HCT116 (cell line): ENCODE data around the gene RNF126. TPM values are rescaled to one million over a fixed set of nuclear protein-coding genes. Genes with fewer than 3 reads are reported as not detected.

Experiments used
- ATAC-seq: fragments of 200-7000 bp; cut with Tn5 transposase; 2 replicates; pipeline ENCODE4 v1.9.1; 2020; ENCODE audit warnings: mild to moderate bottlenecking, moderate library complexity
- BruUV-seq: library from RNA; stranded (reverse); fragments of 400-500 nt; replicated peaks from 2 replicates; lab custom pipeline; 2021; lab: Mats Ljungman, UMichigan
- CTCF ChIA-PET: fragments of 300-600 bp; sonication (Branson Sonifier 250); formaldehyde crosslinking; loops from one replicate; lab custom pipeline; 2021; ENCODE audit warnings: antibody characterized with exemption; lab: Charles Lee
- POLR2A ChIA-PET: fragments of 300-600, 350-600 bp; sonication (Branson Sonifier 250); formaldehyde crosslinking; loops from one replicate; lab custom pipeline; 2021; ENCODE audit warnings: antibody characterized with exemption; lab: Charles Lee
- RAD21 ChIA-PET, 2 experiments: fragments of 300-600 bp; sonication (Branson Sonifier 250); formaldehyde crosslinking; loops; one replicate each; lab custom pipeline; 2023; ENCODE audit warnings: low total read pairs in 2 of 2; ENCODE audit not compliant: uncharacterized antibody in 2 of 2, unreplicated experiment in 2 of 2, low non-redundant PET in 1 of 2; lab: Charles Lee
- DNase-seq: peaks from one replicate; pipeline ENCODE4 v3.0.0-alpha.2; 2010; ENCODE audit warnings: low read depth, low spot score
- H2AFZ ChIP-seq: fragments of 200-600 bp; shearing (Covaris generic), sonication (generic); 2 replicates; pipeline ENCODE4 v1.6.1; 2017; ENCODE audit warnings: low read depth, mixed run types, mixed read lengths, antibody characterized with exemption, low read length; ENCODE audit not compliant: poor library complexity, severe bottlenecking
- H3K27ac ChIP-seq: 2 replicates; pipeline ENCODE4 v1.5.1; 2012; ENCODE audit warnings: low read depth, low read length
- H3K27me3 ChIP-seq: fragments of 200-600 bp; sonication (generic); 2 replicates; pipeline ENCODE4 v1.6.1; 2016; ENCODE audit warnings: mixed run types, low read length, mixed read lengths; ENCODE audit not compliant: insufficient read depth
- H3K36me3 ChIP-seq, 2 experiments: fragments of 200-500 bp in 1 of 2; fragments of 200-600 bp in 1 of 2; sonication (Bioruptor generic) in 1 of 2; sonication (generic) in 1 of 2; 2 replicates each; pipeline versions ENCODE4 v1.5.1 to v1.6.1; 2014 to 2016; ENCODE audit warnings: low read length in 2 of 2, inconsistent platforms in 1 of 2, mixed read lengths in 1 of 2, mixed run types in 1 of 2; ENCODE audit not compliant: insufficient read depth in 2 of 2, control insufficient read depth in 1 of 2
- H3K4me1 ChIP-seq, 2 experiments: fragments of 200-600 bp in 1 of 2; sonication (generic) in 1 of 2; 2 replicates each; pipeline versions ENCODE4 v1.5.1 to v1.6.1; 2012 to 2017; ENCODE audit warnings: low read length in 2 of 2, inconsistent platforms in 1 of 2, mild to moderate bottlenecking in 1 of 2, mixed read lengths in 1 of 2, mixed run types in 1 of 2, moderate library complexity in 1 of 2; ENCODE audit not compliant: insufficient read depth in 2 of 2, control insufficient read depth in 1 of 2
- H3K4me2 ChIP-seq: fragments of 200-600 bp; sonication (generic); 2 replicates; pipeline ENCODE4 v1.6.1; 2017; ENCODE audit warnings: mixed run types, low read length, mixed read lengths
- H3K4me3 ChIP-seq, 2 experiments: fragments of 200-600 bp in 1 of 2; sonication (generic) in 1 of 2; replicated peaks in 1 of 2; 2 replicates each; pipeline ENCODE4 v1.5.1; 2011 to 2016; ENCODE audit warnings: low read length in 2 of 2, control low read depth in 1 of 2, low read depth in 1 of 2, mild to moderate bottlenecking in 1 of 2, mixed read lengths in 1 of 2, mixed run types in 1 of 2
- H3K79me2 ChIP-seq: fragments of 200-600 bp; sonication (generic); 2 replicates; pipeline ENCODE4 v1.6.1; 2017; ENCODE audit warnings: mild to moderate bottlenecking, mixed run types, low read length, moderate library complexity, mixed read lengths; ENCODE audit not compliant: insufficient read depth
- H3K9ac ChIP-seq: fragments of 200-600 bp; sonication (generic); 2 replicates; pipeline ENCODE4 v1.6.1; 2016; ENCODE audit warnings: low read length, mixed read lengths
- H3K9me2 ChIP-seq: fragments of 200-600 bp; sonication (generic), shearing (Covaris generic); 2 replicates; pipeline ENCODE4 v1.6.1; 2017; ENCODE audit warnings: mixed run types, mild to moderate bottlenecking, moderate library complexity; ENCODE audit not compliant: insufficient read depth
- H3K9me3 ChIP-seq, 2 experiments: fragments of 200-500 bp in 1 of 2; fragments of 200-600 bp in 1 of 2; sonication (Bioruptor generic) in 1 of 2; sonication (generic) in 1 of 2; 2 replicates each; pipeline ENCODE4 v1.6.1; 2014 to 2017; ENCODE audit warnings: low read length in 2 of 2, mixed read lengths in 2 of 2, inconsistent platforms in 1 of 2, low read depth in 1 of 2, mild to moderate bottlenecking in 1 of 2, mixed run types in 1 of 2, moderate library complexity in 1 of 2; ENCODE audit not compliant: control insufficient read depth in 1 of 2, insufficient read depth in 1 of 2
- H4K20me1 ChIP-seq: fragments of 200-600 bp; sonication (generic), shearing (Covaris generic); 2 replicates; pipeline ENCODE4 v1.6.1; 2017; ENCODE audit warnings: mixed run types, mild to moderate bottlenecking, moderate library complexity; ENCODE audit not compliant: insufficient read depth
- ATF3 ChIP-seq: IDR thresholded peaks from 2 replicates; pipeline ENCODE4 v1.6.1; 2012
- CBX3 ChIP-seq: IDR thresholded peaks from 2 replicates; pipeline ENCODE4 v1.6.1; 2012; ENCODE audit warnings: low read depth
- EGR1 ChIP-seq: IDR thresholded peaks from 2 replicates; pipeline ENCODE4 v1.6.1; 2012; ENCODE audit warnings: low read depth
- ELF1 ChIP-seq: IDR thresholded peaks from 2 replicates; pipeline ENCODE4 v1.6.1; 2012; ENCODE audit warnings: low read depth, borderline replicate concordance
- EZH2 ChIP-seq: fragments of 200-600 bp; sonication (generic); IDR thresholded peaks from 2 replicates; pipeline ENCODE4 v1.6.1; 2017; ENCODE audit warnings: antibody characterized with exemption, mixed run types
- EZH2phosphoT487 ChIP-seq: fragments of 200-600 bp; IDR thresholded peaks from 2 replicates; pipeline ENCODE4 v1.6.1; 2018; ENCODE audit warnings: antibody characterized with exemption, borderline replicate concordance
- FOSL1 ChIP-seq: IDR thresholded peaks from 2 replicates; pipeline ENCODE4 v1.6.1; 2012; ENCODE audit warnings: low read depth
- JUND ChIP-seq: IDR thresholded peaks from 2 replicates; pipeline ENCODE4 v1.6.1; 2012
- MAX ChIP-seq: IDR thresholded peaks from 2 replicates; pipeline ENCODE4 v1.6.1; 2012
- POLR2A ChIP-seq: IDR thresholded peaks from 2 replicates; pipeline ENCODE4 v1.7.0; 2011; ENCODE audit warnings: borderline replicate concordance; ENCODE audit not compliant: insufficient read depth, insufficient read length; ENCODE audit errors: extremely low read depth
- SIN3A ChIP-seq: IDR thresholded peaks from 2 replicates; pipeline ENCODE4 v1.6.1; 2012; ENCODE audit warnings: low read depth
- SP1 ChIP-seq: IDR thresholded peaks from 2 replicates; pipeline ENCODE4 v1.6.1; 2012; ENCODE audit warnings: low read depth
- SRF ChIP-seq: IDR thresholded peaks from 2 replicates; pipeline ENCODE4 v1.6.1; 2012; ENCODE audit warnings: low read depth
- ZBTB33 ChIP-seq: IDR thresholded peaks from 2 replicates; pipeline ENCODE4 v1.6.1; 2011; ENCODE audit warnings: mild to moderate bottlenecking, low read length, moderate library complexity; ENCODE audit not compliant: insufficient replicate concordance; ENCODE audit errors: extremely low read depth
- intact Hi-C: fragments of 100-400 bp; cut with micrococcal nuclease; formaldehyde crosslinking; loops from 2 replicates; pipeline ENCODE4 v1.10.0; 2022
- total RNA-seq: library from RNA; stranded (reverse); gene quantifications from one replicate; pipeline ENCODE4 v1.2.1, GENCODE V29; 2021; ENCODE audit not compliant: unreplicated experiment

The RNF126 gene
- total RNA-seq, 1 experiment from 2014 or later, result 93.8 TPM

- no peak overlapping the region for H3K27ac ChIP-seq
- H3K9ac ChIP-seq, result no peak overlapping the region
- H3K4me1 ChIP-seq, result no peaks in the 10 kb centered on the region
- no peak for DNase-seq
- TF ChIP-seq FOSL1, result no peak
- no peak for TF ChIP-seq ATF3
- no peak for TF ChIP-seq MAX
- TF ChIP-seq SIN3A, result no peak
- TF ChIP-seq, all 23 proteins: peak for 0
- Histone ChIP-seq H3K4me2 (no peak overlapping the region), H3K27me3 (no peaks in the 10 kb centered on the region), H4K20me1 (no peaks in the 10 kb centered on the region), H3K4me3 (no peak overlapping the region), H3K36me3 (peaks cover 11 to 31% of the 10 kb centered on the region in 2 experiments; a peak in 3 of 4 replicates), H3K9me2 (no peaks in the 10 kb centered on the region), H3K9me3 (no peaks in the 10 kb centered on the region), H3K79me2 (peaks cover 28% of the 10 kb centered on the region), H2AFZ (no peak overlapping the region)
- ChIA-PET CTCF (no interaction called here), POLR2A (no interaction called here), RAD21 (no interaction called here)
- intact Hi-C loops, result no loop called here
- no peak for ATAC-seq
- TSS peak; percentile 66 for BruUV-seq
Measured at GRCh38 chr19:647566-648284, 15.3 kb downstream of the RNF126 start.

GRCh38 chr19:646779-647565 is 16.0 kb downstream of the RNF126 start:
- no peaks in the 10 kb centered on the region for H3K27me3 ChIP-seq
- no peaks in the 10 kb centered on the region for H4K20me1 ChIP-seq
- no peaks in the 10 kb centered on the region for H3K9me2 ChIP-seq
- H3K9me3 ChIP-seq, result no peaks in the 10 kb centered on the region
- ChIA-PET RAD21 (no interaction called here), POLR2A (no interaction called here), CTCF (no interaction called here)
- BruUV-seq, result no TSS peak
- H3K27ac ChIP-seq, result no peak overlapping the region
- H3K4me3 ChIP-seq, result no peak overlapping the region
- no peak overlapping the region for H3K4me2 ChIP-seq
- no peak overlapping the region for H2AFZ ChIP-seq
- TF ChIP-seq ELF1 (no peak), EZH2 (no peak), SRF (no peak), SP1 (no peak), EZH2phosphoT487 (no peak), JUND (no peak), ZBTB33 (no peak), CBX3 (no peak), POLR2A (no peak), SIN3A (no peak), EGR1 (no peak)
- intact Hi-C loops, result no loop called here
- H3K9ac ChIP-seq, result no peak overlapping the region
- DNase-seq (no peak), ATAC-seq (no peak)
- peaks cover 21% of the 10 kb centered on the region for H3K79me2 ChIP-seq
- H3K4me1 ChIP-seq, result no peaks in the 10 kb centered on the region
- H3K36me3 ChIP-seq, result peaks cover 11 to 28% of the 10 kb centered on the region in 2 experiments; a peak in 3 of 4 replicates
